IPS-11a (cell line): ENCODE results near the gene STIL.
"Not testable (repeated sequence)": the region's sequence is repeated elsewhere in the genome, so short reads cannot be mapped to it uniquely, and the experiment has no call there.

Experiments used
- H3K4me3 ChIP-seq: one replicate; pipeline ENCODE4 v1.5.1; 2013; ENCODE audit warnings: low read depth, low read length, control low read depth

Gene STIL

GRCh38 chr1:47323599-47324031 lies 9.7 kb upstream of the STIL start:
- H3K4me3 ChIP-seq = no peak overlapping the region

- H3K4me3 ChIP-seq = not testable (repeated sequence)
Measured at GRCh38 chr1:47319968-47320367, 6.0 kb upstream of the STIL start.

GRCh38 chr1:47317841-47318240 lies 3.9 kb upstream of the STIL start:
- H3K4me3 ChIP-seq = no peak overlapping the region

GRCh38 chr1:47309427-47309826 lies 4.5 kb downstream of the STIL start:
- no peak overlapping the region for H3K4me3 ChIP-seq

GRCh38 chr1:47302472-47302871 lies 11.5 kb downstream of the STIL start:
- H3K4me3 ChIP-seq = no peak overlapping the region

- H3K4me3 ChIP-seq = no peak overlapping the region
Measured at GRCh38 chr1:47298025-47298699, 15.8 kb downstream of the STIL start.

GRCh38 chr1:47295579-47295978 lies 18.4 kb downstream of the STIL start:
- no peak overlapping the region for H3K4me3 ChIP-seq

- not testable (repeated sequence) for H3K4me3 ChIP-seq
Measured at GRCh38 chr1:47294863-47295262, 19.1 kb downstream of the STIL start.

GRCh38 chr1:47288116-47288515 lies 25.8 kb downstream of the STIL start:
- H3K4me3 ChIP-seq = not testable (repeated sequence)

- no peak overlapping the region for H3K4me3 ChIP-seq
Measured at GRCh38 chr1:47280142-47280541, 33.8 kb downstream of the STIL start.

- no peak overlapping the region for H3K4me3 ChIP-seq
Measured at GRCh38 chr1:47276850-47277249, 37.1 kb downstream of the STIL start.

GRCh38 chr1:47275811-47276210 lies 38.1 kb downstream of the STIL start:
- H3K4me3 ChIP-seq = not testable (repeated sequence)

GRCh38 chr1:47265529-47265928 lies 48.4 kb downstream of the STIL start:
- not testable (repeated sequence) for H3K4me3 ChIP-seq

- no peak overlapping the region for H3K4me3 ChIP-seq
Measured at GRCh38 chr1:47262787-47263413, 51.0 kb downstream of the STIL start.

GRCh38 chr1:47257224-47257623 lies 56.7 kb downstream of the STIL start:
- no peak overlapping the region for H3K4me3 ChIP-seq

- no peak overlapping the region for H3K4me3 ChIP-seq
Measured at GRCh38 chr1:47252795-47253194, 61.2 kb downstream of the STIL start.

GRCh38 chr1:47252369-47252768 lies 61.6 kb downstream of the STIL start:
- H3K4me3 ChIP-seq = no peak overlapping the region

GRCh38 chr1:47249755-47250154 lies 64.2 kb downstream of the STIL start:
- H3K4me3 ChIP-seq = no peak overlapping the region

GRCh38 chr1:47244339-47244862 lies 69.5 kb downstream of the STIL start:
- no peak overlapping the region for H3K4me3 ChIP-seq

GRCh38 chr1:47243910-47244309 lies 70.0 kb downstream of the STIL start:
- H3K4me3 ChIP-seq = no peak overlapping the region

GRCh38 chr1:47241114-47242113 lies 72.5 kb downstream of the STIL start:
- H3K4me3 ChIP-seq = no peak overlapping the region
